HG03139 (cell line): Measurements from ENCODE around the gene ADAM23.

Experiments used
- ATAC-seq: cut with Tn5 transposase; IDR thresholded peaks from one replicate; pipeline ENCODE4 v1.9.1; 2021; ENCODE audit not compliant: unreplicated experiment

The ADAM23 gene

DNA sequence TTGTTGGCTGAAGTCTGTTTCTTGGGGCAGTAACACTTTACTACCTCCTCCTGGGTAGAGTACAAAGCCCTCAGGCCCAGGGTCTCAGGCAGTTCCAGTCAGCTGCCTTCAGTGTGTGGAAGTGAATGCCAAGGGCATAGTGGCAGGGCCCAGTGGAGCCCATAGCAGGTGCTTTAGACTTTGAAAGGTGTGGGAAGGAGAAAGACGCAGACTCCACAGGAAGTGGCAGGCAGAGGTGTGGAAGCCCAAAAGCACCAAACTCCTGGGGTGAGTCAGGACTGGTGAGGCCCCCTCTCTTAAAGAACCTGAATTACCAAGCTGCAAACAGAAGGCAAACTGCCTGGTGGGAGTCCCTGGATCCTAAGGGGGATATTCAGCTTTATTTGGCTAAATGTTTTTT is 45.3 kb downstream of the ADAM23 start:
- no peak for ATAC-seq

DNA sequence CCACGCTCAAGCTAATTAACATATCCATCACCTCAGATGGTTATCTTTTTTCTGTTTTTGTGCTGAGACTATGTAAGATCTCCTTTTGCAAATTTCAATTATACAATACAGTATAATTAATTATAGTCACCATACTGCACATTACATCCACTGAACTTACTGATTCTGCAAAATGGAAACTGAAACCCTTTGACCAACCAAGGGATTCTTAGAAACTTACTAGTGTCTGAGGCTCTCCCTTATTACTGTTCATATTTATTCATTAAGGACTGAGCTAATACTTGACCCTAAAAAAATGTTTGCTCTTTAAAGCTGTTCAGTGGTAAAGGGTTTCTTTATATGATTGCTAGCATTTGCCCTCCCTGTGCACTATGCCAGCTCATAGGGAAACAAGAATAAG is 50.7 kb downstream of the ADAM23 start:
- no peak for ATAC-seq

DNA sequence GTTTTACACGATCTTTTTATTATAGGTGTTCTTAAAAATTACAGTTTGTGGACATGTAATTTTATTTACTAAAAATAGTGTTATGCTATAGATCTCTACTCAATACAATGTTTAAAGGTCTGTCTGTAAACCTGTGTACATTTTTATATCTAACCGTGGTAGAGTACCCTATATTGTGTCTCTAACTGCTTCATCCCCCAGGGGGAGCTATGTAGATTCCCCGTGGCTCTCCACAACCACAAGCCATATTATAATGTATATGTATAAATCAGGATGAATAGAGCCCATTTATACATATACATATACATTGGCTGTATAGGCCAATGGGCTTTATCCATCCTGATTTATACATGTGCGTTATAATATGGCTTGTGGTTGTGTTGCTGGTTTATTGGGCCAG is 59.4 kb downstream of the ADAM23 start:
- ATAC-seq = no peak

DNA sequence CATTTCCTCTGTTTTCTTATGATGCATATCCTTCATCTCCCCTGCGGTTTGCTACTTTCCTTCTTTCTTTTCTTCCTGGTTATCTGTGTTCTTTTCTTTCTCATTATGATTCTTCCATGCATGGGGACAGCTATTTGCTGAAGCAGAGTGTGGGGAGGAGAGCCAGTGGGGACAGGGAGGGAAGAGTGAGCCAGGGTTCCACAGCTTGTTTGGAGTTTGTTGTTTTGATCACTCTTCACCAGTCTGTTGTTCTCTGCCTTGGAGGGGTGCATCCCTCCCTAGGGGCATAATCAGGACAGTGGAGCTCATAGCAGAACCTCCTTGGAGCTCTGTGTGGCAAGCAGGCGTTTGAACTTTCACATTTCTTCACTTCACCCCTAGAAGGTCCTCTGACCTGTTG is 68.0 kb downstream of the ADAM23 start:
- no peak for ATAC-seq

DNA sequence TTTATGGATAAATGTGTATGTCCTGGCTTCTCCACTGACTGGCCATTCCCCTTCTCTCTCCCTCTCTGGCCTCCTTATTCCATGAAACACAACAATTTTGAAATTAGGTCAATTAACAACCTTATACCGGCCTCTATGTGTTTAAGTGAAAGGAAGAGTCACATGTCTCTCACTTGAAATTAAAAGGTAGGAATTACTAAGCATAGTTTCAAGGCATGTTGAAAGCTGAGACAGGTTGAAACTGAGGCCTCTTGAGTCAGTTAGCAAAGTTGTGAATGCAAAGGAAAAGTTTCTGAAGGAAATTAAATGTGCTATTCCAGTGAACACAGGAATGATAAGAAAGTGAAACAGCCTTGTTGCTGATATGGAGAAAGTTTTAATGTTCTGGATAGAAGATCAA is 69.7 kb downstream of the ADAM23 start:
- no peak for ATAC-seq

DNA sequence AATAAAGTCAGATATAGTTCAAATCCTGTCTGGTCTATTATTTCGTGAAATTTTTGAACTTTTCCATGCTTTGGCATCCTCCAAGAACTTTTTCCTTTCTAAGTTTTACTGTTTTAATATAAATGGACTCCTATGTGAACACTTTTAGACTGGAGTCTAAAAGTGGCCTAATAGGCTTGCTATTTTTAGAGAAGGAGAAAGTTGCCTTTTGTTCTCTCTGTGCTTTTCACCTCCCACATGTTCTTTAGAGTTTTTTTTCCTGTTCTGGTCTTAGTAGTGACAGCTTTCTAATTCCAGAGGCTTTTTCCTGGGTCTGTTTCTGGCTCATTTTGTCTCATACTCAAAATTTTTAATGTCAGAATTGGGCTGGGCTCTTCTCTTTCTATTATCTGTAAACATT is 72.2 kb downstream of the ADAM23 start:
- ATAC-seq = no peak

DNA sequence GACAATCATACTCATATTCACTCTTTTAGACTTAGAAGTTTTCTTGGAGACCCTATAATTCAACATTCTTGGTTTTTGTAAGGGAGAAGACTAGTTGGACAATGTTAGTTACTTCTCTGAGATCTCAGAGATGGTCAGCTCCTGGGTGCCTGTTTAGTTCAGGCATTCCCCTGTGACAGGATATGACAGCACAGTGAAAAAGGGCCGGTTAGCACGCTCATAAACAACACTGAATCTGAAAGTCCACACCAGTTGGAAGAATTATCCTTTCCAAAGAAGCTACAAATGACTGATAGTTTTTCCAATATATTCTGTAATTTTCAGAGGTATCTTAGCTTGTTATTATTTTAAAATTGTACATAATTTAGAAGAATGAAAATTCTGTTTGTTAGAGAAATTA is 75.7 kb downstream of the ADAM23 start:
- no peak for ATAC-seq

DNA sequence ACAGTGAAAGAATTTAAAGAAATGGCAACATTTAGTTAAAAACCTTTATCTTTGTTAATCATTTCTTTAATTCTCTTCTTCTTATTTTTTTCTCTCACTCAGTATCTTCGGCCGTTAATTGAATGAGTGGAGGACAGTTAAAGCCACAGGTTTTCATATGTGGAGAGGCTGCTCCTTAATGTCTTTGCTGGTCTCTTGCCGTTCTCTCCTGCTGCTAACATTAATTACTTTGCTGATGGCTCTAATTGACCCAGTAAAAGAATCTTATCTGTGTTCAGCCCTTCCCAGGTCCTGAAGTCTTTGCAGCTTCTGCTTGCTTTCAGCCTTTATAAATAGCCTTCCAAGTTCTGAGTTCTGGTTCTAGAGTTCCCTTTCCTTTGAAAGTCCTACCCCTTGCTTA is 77.1 kb downstream of the ADAM23 start:
- no peak for ATAC-seq

DNA sequence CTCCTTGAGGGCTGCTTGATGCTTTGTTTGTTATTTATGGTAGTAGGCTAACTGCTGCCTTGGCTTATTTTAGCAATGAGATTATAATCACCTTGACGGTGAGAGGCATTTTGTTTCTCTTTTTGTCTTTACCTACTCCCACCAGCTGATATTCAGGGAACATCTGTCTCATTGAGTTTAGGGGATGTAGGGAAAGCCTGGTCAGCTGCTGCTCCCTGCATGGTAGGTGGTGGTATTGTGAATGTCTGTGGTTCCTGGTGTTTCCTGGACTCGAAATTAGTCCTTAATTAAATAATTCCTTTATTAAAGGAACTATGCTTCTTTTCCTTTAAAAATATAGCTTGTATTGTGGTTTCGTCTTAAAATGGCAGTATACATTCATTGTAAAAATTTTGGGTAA is 77.8 kb downstream of the ADAM23 start:
- ATAC-seq = no peak

DNA sequence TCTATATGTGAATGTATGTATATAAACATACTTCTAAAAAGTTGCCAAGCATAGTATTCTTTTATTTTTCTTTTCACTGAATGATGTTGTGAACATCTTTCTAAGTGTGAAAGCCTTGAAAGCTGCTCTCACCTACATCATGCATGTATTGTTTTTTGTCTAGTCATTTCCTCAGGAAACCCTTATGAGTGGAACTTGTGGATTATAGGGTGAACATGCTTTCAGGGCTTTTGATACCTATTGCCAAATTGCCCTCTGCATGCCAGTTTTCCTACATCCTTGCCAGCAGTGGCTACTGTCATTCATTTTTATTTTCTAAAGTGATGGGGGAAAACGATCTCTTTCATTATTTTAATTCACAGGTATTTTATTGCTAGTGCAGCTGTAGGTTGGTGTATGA is 78.3 kb downstream of the ADAM23 start:
- ATAC-seq = no peak

DNA sequence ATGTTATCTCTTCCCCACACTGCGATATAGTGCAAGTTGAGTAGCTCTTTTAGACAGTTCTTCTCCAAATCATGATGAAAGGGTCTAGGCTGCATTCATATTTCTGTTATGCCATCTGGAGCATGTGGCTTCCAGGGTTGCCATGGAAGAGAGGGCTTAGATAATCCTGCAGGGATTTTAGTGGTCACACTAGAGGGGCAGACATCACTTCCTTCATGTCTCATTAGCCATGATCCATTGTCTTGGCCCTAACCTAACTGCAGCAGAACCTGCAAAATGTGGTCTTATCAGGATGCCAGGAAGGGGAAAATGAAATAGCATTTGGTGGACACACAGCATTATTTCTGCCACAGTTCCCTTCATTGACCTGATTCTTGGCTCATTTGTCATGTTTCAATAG is 83.1 kb downstream of the ADAM23 start:
- ATAC-seq = no peak

DNA sequence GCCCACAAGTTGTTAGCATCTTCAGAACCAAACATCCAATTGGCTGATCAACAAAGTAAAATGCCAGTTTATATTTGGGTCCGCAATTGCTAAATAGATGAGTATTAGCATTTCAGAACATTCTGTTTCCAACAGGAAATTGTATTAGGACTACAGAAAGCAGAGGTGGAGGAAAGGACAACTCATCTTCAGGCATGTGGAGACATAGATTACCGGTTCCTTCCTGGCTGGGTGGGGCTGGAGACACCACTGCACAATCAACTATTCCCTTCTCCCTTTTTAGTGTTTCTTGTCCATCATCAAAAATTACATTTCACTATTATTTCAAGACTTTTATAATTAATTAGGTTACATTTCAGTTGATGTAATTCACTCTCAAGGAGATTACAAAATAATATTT is 83.8 kb downstream of the ADAM23 start:
- no peak for ATAC-seq

DNA sequence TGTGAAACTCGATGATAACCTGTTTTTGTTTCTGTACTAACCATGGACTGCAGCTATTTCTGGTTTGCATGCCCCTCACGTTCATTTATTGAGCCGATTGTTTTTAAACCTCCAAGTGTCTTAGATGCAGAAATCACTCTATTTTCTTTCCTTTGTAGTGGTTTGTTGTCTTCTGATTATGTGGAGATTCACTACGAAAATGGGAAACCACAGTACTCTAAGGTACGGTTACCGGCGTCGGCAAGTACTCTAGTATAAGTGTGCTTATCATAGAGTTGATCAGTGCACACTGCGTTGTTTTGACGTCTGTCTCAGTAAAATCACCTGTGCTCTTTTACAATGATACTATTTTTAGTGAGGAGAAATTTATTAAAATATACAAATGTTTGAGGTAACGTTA is 87.4 kb downstream of the ADAM23 start:
- no peak for ATAC-seq

DNA sequence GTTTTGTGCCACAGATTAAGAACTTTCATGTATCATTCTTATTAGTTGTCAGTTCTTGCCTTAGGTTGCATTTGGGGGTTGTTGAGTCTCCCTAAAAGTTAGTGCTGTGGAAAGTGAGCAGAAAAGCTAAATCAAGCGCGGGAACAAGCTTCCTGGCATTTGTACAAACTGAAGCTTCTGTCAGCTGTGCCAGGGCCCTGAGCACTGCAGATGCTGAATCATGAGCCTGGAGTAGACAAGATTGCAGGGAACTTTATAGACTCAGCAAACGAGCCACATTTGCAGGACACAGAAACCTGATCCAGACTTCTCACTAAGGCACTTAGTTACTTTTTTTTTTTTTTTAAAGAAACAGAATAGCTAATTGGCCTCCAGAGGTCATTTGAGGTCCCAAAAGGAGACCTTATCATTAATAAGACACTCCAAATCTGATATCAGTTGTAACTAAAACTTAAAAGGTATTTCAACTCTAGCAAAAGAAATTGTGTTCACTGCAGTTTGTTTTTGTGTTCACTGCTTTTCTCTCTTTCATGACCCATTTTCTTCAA is 88.7 kb downstream of the ADAM23 start:
- no peak for ATAC-seq

DNA sequence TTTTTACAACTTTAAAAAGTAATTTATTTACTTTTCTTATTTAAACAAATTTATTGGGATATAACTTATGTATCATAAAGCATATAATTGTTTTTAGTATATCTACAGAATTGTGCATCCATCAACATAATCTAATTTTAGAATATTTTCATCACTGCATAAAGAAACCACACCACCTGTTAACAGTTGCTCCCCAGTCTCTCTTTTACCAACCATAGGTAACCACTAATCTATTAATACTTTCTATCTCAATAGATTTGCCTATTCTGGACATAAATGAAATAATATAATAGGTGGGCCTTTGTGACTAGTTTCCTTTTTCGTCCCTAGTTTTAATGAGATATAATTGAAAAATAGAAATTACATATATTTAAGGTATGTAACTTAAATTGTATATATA is 90.6 kb downstream of the ADAM23 start:
- ATAC-seq = peak; percentile 53

DNA sequence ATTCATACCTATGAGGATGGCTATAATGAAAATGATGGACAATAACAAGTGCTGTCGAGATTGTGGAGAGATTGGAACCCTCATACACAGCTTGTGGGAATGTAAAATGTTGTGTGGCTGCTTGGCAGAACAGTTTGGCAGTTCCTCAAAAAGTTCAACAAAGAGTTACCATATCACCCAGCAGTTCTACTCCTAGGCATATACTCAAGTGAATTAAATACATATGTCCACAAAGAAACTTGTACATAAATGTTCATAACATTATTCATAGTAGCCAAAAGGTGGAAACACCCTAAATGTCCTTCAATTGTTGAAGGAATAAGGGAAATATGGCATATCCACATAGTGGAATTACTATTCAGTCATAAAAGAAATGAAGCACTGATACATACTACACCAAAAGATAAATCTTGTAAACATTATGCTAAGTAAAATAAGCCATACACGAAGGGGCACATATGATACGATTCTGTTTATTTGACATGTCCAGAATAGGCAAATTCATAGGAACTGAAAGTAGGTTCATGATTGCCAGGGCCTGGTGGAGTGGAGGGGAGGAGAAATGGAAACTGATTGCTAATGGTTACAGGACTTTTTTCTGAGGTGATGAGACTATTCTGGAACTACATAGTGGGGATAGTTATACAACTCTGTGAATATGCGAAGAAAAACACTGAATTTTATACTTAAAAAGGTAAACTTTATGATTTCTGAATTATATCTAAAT is 92.1 kb downstream of the ADAM23 start:
- ATAC-seq = no peak

DNA sequence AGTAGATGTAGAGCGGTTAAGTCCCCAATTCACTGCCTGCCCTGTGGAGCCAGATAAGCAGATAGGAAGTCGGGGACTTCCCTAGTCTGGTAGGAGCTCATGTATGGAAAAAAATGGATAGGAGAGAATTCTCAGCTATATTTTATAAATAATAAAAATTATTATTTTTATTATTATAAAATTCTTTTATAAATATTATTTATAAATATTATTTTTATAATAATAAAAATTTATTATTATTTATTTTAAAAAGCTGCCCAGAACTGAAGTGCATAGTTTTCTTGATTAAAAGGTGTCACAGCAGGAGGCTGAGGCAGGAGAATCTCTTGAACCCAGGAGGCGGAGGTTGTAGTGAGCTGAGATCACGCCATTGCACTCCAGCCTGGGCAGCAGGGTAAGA is 97.4 kb downstream of the ADAM23 start:
- no peak for ATAC-seq

DNA sequence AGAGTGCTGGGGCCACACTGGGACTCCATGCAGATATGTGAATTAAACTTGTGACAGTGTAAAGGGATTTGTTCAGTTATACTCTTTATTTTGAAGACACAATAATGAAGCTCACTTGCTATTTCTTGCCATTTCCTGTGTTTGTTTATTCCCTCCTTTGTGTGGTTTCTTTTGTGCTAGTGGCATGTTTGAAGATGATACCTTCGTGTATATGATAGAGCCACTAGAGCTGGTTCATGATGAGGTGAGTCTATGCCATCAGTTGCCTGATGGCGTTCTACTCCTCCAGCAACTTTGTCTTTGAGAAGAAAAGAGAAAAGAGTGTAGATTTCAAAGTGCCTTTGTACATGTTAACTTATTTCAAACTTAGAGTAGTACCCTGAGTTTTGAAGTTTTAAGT is 99.7 kb downstream of the ADAM23 start:
- ATAC-seq = no peak

DNA sequence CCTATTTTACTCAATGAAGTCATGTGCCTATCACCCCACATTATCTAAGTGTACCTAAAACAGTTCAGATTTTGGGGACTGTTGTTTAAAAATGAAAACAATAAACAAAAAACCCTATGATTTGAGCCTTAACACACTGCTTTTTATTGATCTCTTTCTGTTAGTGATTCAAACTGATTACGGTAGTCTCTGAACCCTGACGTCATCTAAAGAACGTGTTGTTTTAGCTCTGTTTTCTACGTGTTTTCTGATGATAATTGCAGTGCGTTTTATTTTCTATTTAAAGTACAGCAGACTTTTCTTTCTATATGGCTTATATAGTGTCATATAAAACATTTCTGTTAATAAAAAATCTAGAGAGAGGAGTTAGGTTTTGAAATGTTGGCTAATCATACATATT is 105.1 kb downstream of the ADAM23 start:
- no peak for ATAC-seq

DNA sequence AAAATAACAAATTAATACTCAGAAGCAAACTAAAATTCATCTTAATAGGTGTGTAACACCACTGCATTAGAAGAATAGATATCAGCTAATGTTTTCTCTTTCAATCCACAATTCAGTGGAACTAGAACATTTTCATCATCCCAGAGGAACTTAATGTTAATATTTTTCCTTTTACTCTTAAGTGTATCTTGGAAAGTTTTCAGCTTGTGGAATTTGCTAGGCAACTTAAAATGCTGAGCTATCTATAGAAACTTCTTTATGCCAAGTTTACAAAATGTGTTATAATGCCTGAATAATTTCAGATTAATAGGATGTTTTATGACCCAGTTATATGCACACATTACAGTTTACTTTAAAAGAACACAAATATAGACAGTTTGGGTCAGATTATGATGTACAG is 112.4 kb downstream of the ADAM23 start:
- no peak for ATAC-seq

DNA sequence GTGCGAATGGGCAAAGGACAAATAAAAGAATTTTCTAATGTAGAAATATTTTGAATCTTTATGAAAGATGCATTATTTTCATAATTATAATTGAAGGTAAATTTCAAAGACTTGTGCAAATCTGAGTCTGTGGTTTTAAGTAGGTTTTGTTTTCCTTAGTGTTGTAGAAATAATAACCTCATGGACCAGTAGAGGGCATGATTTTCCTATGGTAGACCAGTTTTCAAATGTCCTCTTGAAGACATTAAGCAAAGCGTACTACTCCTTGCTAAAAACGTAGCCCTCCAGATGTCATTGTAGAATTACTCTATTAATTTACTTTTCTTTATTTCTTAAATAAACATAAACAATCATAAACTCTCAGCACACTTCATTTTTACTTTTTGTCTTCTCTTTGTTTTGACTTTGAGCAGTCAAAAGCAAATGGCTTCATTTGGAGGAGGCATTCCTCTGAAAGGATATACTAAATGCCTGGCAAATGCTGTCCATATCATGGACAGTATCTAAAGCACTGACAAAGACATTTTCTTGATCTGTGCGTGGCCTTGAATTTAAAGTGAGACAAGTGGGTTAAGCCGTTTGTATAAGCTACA is 113.1 kb downstream of the ADAM23 start:
- no peak for ATAC-seq

DNA sequence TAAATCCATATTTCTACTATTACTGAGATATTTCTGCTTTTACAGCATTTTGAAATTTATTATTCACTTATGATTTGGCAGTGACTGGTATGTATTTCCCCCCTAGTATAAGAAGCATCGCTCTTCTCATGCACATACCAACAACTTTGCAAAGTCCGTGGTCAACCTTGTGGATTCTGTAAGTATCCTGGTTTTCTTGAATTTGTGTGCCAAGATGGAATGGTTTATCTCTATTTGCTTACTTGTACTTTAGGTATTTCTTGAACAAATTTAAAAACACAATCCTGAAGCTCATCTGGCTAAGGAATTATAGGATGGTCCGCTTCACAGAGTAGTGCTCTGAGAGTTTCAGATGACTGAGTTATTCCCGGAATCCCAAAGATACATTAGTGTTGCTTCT is 114.0 kb downstream of the ADAM23 start:
- no peak for ATAC-seq

DNA sequence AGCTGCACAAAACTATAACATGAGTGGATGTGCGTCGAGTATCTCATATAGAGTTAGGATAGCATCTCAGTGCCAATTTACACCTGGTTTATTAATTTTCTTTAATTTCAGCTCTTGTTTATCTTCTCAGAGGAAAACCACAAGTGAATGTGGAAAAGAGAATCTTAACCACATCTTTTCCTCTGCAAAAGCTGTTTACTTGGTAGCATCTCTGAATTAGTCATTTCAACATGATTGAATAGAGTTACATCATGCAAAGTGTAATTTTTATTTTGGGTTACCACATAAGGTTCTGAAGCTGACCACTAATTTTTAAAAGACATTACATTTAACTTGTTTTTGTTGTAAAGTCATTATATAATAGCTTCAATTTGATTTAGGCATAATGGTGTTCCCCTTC is 115.2 kb downstream of the ADAM23 start:
- ATAC-seq = no peak
